Heart left ventricle (tissue), 16 donors: Measurements from ENCODE around the gene ACVR2B. TPM values are rescaled to one million over a fixed set of nuclear protein-coding genes. Genes with fewer than 3 reads are reported as not detected.

Experiments used
- ATAC-seq, 4 donors: fragments of 200-7000 bp; cut with Tn5 transposase; one replicate each; pipeline ENCODE4 v1.9.1; 2020 to 2022; ENCODE audit warnings: moderate library complexity in 4 of 4, mild to moderate bottlenecking in 3 of 4, moderate number of reproducible peaks in 1 of 4
- DNase-seq, 5 donors: peaks; one replicate each; pipeline ENCODE4 v3.0.0-alpha.2; 2020
- H3K27ac ChIP-seq, 12 donors: fragments of 200-600 bp; sonication (generic) in 4 of 12; one replicate each; pipeline versions ENCODE4 v1.5.0 to v1.8.0; 2016 to 2022; ENCODE audit warnings: mild to moderate bottlenecking in 2 of 12
- H3K27me3 ChIP-seq, 9 donors: fragments of 200-600 bp; sonication (generic) in 2 of 9; one replicate each; pipeline versions ENCODE4 v1.5.1 to v1.8.0; 2016 to 2022; ENCODE audit warnings: mild to moderate bottlenecking in 3 of 9
- H3K36me3 ChIP-seq, 9 donors: fragments of 200-600 bp; sonication (generic) in 2 of 9; one replicate each; pipeline versions ENCODE4 v1.5.0 to v1.8.0; 2018 to 2022; ENCODE audit warnings: mild to moderate bottlenecking in 2 of 9
- H3K4me1 ChIP-seq, 12 donors: fragments of 200-600 bp; sonication (generic) in 4 of 12; one replicate each; pipeline versions ENCODE4 v1.5.0 to v1.8.0; 2016 to 2022; ENCODE audit warnings: mild to moderate bottlenecking in 3 of 12
- H3K4me3 ChIP-seq, 12 donors: fragments of 200-600 bp; sonication (generic) in 4 of 12; one replicate each; pipeline versions ENCODE4 v1.5.0 to v1.8.0; 2017 to 2022; ENCODE audit warnings: mild to moderate bottlenecking in 9 of 12, moderate library complexity in 4 of 12
- H3K9me3 ChIP-seq, 12 donors: fragments of 200-600 bp; sonication (generic) in 4 of 12; one replicate each; pipeline versions ENCODE4 v1.5.0 to v1.8.0; 2016 to 2022; ENCODE audit warnings: mild to moderate bottlenecking in 1 of 12
- POLR2A ChIP-seq, 2 donors: fragments of 450-650 bp; IDR thresholded peaks; one replicate each; pipeline ENCODE4 v1.6.1; 2017; ENCODE audit warnings: antibody characterized with exemption in 2 of 2, mild to moderate bottlenecking in 2 of 2, moderate library complexity in 2 of 2
- whole genome bisulfite sequencing, 4 donors: extraction: QIAGEN DNeasy Blood & Tissue Kit in 2 of 4; methylation state at CpG; one replicate each; pipeline versions ENCODE4 v1.1.5 to v1.1.7; 2013 to 2018; 5-methylcytosine and 5-hydroxymethylcytosine counted together
- intact Hi-C, 10 donors: fragments of 100-400 bp; cut with DNase I; formaldehyde crosslinking; loops; one replicate each; pipeline versions ENCODE4 v1.11.1 to v1.14.2; 2022
- polyA plus RNA-seq, 2 donors: library from polyadenylated mRNA; stranded (reverse); fragments of 200-250 nt; gene quantifications; one replicate each; pipeline ENCODE4 v1.2.3, GENCODE V29; 2013
- total RNA-seq, 9 donors: library from RNA; depleted of rRNA in 2 of 9; stranded (reverse); fragments of >200 nt in 2 of 9; fragmentation: NEBNext Ultra II Directional in 3 of 9; extraction: Animal tissue kit (Norgen Biotek cat#: 25700) in 3 of 9; gene quantifications; one replicate each; pipeline versions ENCODE4 v1.1.0 to v1.2.4, GENCODE V29; 2016 to 2023
- TF ChIP-seq, protein P1 (sequence below), 12 donors: fragments of 200-600 bp; sonication (generic) in 4 of 12; IDR thresholded peaks; one replicate each; pipeline versions ENCODE4 v1.5.0 to v1.8.0; 2018 to 2022; ENCODE audit warnings: antibody characterized with exemption in 12 of 12, mild to moderate bottlenecking in 5 of 12
- donor health status: ischemic (EF 13 %, LVEDD 7.1; RV severe dilation, severe dysfunction).
- donor health status: healthy with polysubstance abuse.
- donor health status: DM: no; HTN: yes; CAD: no.
- donor health status: DM: no; HTN: no; CAD: no.
- donor health status: ischemic (EF 25% LVEDD 6.9; RV normal size, moderate dysfunction).
- donor health status: ischemic (EF 25% LVEDD 5.7; RV mildly dilated, moderate dysfunction).
- donor health status: healthy.
- donor health status: DM: yes; HTN: yes; CAD: no.
- donor health status: ischemic (EF 35%, LVEDD 5.7; RV mildly dilated, moderate dysfunction).
- donor health status: nonischemic (EF 11% LVEDD 7.7; RV severe dilation, severe dysfunction).
- donor health status: DM: yes; HTN: yes; CAD: no.
- donor health status: PGD.
- donor health status: ischemic (EF 29% LVEDD 5.4; RV normal size, mild dysfunction).
- donor health status: nonischemic (EF 23%, LVEDD 6.1; RV moderate dilation, normal function).

Gene ACVR2B
- total and polyA plus RNA-seq, 11 donors = 1.3 to 12.4 (median 4.8) TPM

DNA sequence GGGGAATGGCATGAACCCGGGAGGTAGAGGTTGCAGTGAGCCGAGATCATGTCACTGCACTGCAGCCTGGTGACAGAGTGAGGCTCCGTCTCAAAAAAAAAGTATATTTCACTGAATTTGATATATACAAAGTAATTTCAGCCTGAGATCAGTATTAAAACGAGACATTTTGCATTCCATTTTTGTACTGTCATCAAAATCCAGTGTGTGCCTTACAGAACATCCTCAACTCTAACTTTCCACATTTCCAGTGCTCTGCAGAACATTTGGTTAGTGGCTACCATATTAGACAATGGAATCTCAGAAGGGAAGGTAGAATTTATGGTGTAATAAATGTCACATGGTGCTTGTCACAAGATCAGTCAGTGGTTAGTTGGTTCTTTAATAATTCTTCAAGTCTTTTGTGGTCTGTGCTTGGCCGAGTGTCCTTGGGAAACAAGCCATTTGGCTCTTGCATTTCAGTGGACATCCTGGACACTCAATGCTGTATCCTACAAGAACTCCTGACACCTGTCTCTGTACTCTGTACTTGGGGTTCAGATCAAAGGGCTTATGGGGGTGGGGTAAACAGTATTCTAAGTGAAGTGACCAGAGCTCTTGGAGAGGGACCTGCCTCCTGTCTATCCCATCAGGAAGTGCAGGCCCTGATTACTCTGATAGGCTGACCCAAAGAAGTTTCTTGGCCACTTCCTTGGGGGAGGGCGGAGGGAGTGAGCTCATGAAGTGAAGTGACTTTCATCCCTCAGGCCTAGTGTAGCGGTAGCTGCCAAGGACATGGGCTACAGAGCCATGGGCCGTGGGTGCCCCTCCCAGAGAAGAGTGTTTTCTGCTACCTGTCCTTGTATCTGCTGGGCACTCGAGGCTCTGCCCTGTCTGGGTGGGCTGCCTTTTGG lies 3.7 kb downstream of the ACVR2B start:
- Histone ChIP-seq H3K36me3 (no peaks in the 10 kb centered on the region), H3K27ac (no peak overlapping the region), H3K27me3 (peaks cover 0 to 9% (median 0%) of the 10 kb centered on the region in 9 donors), H3K9me3 (no peaks in the 10 kb centered on the region), H3K4me3 (no peak overlapping the region), H3K4me1 (peaks cover 2 to 73% (median 57%) of the 10 kb centered on the region in 12 donors)
- no peak for DNase-seq
- WGBS, 4 donors = 77 to 84% (median 81%) methylated on average over 9 of the region's 9 CpGs
- intact Hi-C loops = loop anchor here in 1 of 10 donors (10.0 kb wide), 1 partner anchor 323 kb away; the partner anchor contains the start of genes ACAA1 and MYD88
- no peak for TF ChIP-seq POLR2A (IDR thresholded peaks at IDR 0.05)
- TF ChIP-seq, protein P1, sequence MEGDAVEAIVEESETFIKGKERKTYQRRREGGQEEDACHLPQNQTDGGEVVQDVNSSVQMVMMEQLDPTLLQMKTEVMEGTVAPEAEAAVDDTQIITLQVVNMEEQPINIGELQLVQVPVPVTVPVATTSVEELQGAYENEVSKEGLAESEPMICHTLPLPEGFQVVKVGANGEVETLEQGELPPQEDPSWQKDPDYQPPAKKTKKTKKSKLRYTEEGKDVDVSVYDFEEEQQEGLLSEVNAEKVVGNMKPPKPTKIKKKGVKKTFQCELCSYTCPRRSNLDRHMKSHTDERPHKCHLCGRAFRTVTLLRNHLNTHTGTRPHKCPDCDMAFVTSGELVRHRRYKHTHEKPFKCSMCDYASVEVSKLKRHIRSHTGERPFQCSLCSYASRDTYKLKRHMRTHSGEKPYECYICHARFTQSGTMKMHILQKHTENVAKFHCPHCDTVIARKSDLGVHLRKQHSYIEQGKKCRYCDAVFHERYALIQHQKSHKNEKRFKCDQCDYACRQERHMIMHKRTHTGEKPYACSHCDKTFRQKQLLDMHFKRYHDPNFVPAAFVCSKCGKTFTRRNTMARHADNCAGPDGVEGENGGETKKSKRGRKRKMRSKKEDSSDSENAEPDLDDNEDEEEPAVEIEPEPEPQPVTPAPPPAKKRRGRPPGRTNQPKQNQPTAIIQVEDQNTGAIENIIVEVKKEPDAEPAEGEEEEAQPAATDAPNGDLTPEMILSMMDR (IDR thresholded peaks at IDR 0.05) = peak in 1 of 12 donors; percentile 11
- ATAC-seq = no peak

DNA sequence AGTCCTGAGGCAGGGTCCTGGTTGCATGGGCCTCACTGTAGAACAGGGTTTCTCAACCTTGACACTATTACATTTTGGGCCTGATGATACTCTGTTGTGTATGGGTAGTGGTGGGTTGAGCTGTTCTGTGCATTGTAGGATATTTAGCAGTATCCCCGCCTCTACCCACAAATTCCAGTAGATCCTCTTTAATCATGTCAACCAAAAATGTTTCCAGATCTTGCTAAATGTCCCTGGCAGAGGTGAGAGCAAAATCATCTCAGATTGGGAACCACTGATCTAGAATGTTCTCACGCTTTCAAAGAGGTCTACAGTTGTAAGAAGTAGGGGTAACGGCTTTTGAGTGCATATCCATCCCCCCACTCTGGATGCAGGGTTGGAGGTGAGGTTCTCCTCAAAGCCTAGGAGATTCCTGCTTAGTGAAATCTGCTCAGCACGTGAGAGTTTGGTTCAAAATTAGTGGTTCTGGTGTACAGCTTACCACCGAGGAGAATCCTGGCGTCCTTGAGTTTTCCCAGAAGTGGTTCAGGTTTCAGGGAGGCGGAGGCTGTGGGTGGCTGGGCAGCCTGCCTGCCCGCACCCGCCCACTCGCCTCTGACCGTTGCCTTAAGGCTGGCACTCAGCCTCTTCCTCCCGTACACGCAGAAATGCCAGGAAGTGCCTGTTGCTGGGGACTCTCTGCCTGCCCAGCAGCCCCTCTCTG lies 5.3 kb downstream of the ACVR2B start:
- Histone ChIP-seq H3K27me3 (peaks cover 0 to 9% (median 0%) of the 10 kb centered on the region in 9 donors), H3K4me1 (peaks cover 2 to 67% (median 52%) of the 10 kb centered on the region in 12 donors), H3K27ac (peak overlapping the region in 5 of 12 donors; percentile 3 to 65 (median 39)), H3K36me3 (no peaks in the 10 kb centered on the region), H3K4me3 (peak overlapping the region in 4 of 12 donors; percentile 5 to 24 (median 8)), H3K9me3 (no peaks in the 10 kb centered on the region)
- ATAC-seq (peak in 3 of 4 donors; percentile 28 to 60 (median 50)), DNase-seq (peak in 4 of 5 donors; percentile 35 to 69 (median 61))
- intact Hi-C loops = loop anchor here in 1 of 10 donors (10.0 kb wide), 1 partner anchor 324 kb away; the partner anchor contains the start of genes ACAA1 and MYD88
- 48 to 55% (median 50%) methylated on average over 5 to 13 of the region's 13 CpGs for WGBS, 4 donors
- TF ChIP-seq, protein P1 (IDR thresholded peaks at IDR 0.05) = no peak
- no peak for TF ChIP-seq POLR2A (IDR thresholded peaks at IDR 0.05)

DNA sequence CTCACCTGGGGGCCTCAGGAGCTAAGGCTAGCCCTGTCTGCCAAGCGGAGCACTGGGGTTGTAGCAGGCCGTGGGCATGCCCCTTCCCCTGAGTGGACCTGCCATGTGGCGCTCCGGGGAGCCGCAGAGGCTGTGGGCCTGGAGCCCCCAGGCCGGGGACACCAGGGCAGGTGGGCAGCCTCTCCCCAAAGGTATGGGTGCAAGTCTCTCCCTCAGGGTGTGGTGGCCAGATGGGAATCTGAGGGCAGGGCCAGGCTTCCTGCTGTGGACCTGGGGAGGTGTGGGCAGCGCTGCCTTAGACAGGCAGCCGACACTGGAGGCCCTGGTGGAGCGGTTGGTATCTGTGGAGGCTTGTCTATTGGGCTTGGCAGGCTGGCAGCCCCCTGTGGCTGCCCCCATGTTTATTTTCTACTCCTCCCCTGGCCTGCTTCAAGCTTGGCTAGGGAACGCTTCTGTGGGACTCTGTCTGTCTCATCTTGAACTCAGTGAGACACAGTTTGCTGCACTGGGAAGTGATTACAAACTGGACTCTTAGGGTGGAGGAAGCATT lies 5.9 kb downstream of the ACVR2B start:
- Histone ChIP-seq H3K27ac (peak overlapping the region in 8 of 12 donors; percentile 0 to 65 (median 22)), H3K4me1 (peaks cover 2 to 63% (median 51%) of the 10 kb centered on the region in 12 donors), H3K36me3 (no peaks in the 10 kb centered on the region), H3K4me3 (peak overlapping the region in 4 of 12 donors; percentile 5 to 24 (median 8)), H3K27me3 (peaks cover 0 to 8% (median 0%) of the 10 kb centered on the region in 9 donors), H3K9me3 (no peaks in the 10 kb centered on the region)
- WGBS, 4 donors = 79 to 89% (median 85%) methylated on average over 5 to 10 of the region's 10 CpGs
- TF ChIP-seq, protein P1 (IDR thresholded peaks at IDR 0.05) = no peak
- TF ChIP-seq POLR2A (IDR thresholded peaks at IDR 0.05) = no peak
- ATAC-seq (no peak), DNase-seq (no peak)
- intact Hi-C loops = loop anchor here in 1 of 10 donors (10.0 kb wide), 1 partner anchor 325 kb away; the partner anchor contains the start of genes ACAA1 and MYD88
